ENCODE measurements around the gene CACNA2D3.

The CACNA2D3 gene

DNA sequence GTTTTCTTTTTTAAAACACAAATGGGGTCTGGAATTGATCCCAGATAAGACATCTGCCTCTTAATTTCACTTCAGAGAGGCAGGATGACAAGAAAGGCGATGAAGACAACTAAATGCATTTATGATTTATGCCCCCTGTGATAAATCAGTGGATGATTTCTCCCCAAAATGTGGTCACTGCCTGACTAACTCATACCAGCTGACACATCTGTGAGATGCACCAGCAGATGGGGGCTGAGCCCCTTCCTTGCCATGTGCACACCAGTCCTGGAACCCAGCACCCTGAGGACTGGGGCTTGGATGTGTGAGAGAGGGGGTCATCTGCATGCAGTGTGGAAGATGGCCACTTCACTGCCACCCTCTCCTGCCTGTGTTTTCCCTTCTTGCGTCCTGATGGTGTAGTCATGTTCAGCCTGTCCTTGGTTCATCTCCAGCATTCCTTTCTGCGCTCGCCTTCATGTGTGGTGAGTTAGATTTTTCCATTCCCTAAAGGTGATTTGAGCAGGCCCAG lies 541.2 kb downstream of the CACNA2D3 start:
- TF ChIP-seq CTCF (IDR thresholded peaks at IDR 0.05), result no peak

DNA sequence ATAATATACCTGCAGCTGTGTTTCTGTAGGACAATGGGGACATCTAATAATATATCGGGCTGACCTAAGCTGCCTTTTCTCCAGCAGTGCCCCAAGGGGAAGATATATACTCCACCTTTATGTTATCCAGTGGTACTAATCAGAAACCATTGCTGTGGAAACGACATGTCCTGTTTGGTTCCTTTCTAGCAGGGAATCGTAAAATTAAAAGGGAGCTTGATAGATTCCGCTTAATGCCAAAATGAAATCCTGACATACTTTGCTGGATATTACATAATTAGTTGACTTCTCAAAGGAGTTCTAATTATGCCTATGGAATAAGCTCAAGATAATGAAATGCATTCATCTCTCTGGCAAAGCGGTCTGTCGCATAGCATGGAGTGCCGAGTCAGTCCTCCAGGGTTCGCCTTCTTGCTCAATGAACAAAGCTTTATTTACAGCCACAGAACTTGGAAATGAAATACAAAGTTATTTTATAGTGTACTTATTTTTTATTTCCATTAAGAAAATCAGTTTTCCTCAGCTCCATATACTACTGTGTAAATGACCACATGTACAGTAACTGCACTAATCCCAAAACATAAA lies 542.8 kb downstream of the CACNA2D3 start:
- no peak for TF ChIP-seq CTCF (IDR thresholded peaks at IDR 0.05)

GRCh38 chr3:54668236-54668635 lies 545.9 kb downstream of the CACNA2D3 start:
- TF ChIP-seq CTCF (IDR thresholded peaks at IDR 0.05), result no peak

- no peak for TF ChIP-seq CTCF (IDR thresholded peaks at IDR 0.05)
These were observed 548.0 kb downstream of the CACNA2D3 start for GRCh38 chr3:54670201-54671000.

DNA sequence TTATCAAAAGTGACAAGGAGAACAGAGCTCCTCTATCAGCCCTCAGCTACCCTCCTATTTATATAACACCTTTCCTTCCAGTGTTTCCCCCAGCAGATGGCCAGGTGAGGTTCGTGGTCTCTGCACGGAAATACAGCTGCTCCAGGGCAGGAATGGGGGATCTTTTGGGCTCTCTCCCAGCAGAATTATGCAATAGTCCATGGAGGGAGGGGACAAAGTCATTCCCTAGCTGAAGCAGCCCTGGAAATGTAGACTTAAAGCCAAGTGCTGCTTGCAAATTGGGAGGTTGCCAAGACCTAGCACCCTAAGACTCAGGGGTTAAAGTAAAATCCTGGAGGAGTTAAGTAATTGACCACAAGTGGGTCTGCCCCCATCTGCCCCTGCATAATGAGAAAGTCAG lies 549.2 kb downstream of the CACNA2D3 start:
- no peak for TF ChIP-seq CTCF (IDR thresholded peaks at IDR 0.05)

- no peak for TF ChIP-seq CTCF (IDR thresholded peaks at IDR 0.05)
These were observed 553.7 kb downstream of the CACNA2D3 start for GRCh38 chr3:54676087-54676486.

GRCh38 chr3:54681706-54682105 lies 559.4 kb downstream of the CACNA2D3 start:
- no peak for TF ChIP-seq CTCF (IDR thresholded peaks at IDR 0.05)

Data from LNCAP (cell line).